ENCODE measurements around the gene AP4S1.
A peak's percentile ranks its signal among the peaks of the same experiment; 100 is the strongest.
"Not testable (repeated sequence)": the region's sequence is repeated elsewhere in the genome, so short reads cannot be mapped to it uniquely, and the experiment has no call there.

The AP4S1 gene

DNA sequence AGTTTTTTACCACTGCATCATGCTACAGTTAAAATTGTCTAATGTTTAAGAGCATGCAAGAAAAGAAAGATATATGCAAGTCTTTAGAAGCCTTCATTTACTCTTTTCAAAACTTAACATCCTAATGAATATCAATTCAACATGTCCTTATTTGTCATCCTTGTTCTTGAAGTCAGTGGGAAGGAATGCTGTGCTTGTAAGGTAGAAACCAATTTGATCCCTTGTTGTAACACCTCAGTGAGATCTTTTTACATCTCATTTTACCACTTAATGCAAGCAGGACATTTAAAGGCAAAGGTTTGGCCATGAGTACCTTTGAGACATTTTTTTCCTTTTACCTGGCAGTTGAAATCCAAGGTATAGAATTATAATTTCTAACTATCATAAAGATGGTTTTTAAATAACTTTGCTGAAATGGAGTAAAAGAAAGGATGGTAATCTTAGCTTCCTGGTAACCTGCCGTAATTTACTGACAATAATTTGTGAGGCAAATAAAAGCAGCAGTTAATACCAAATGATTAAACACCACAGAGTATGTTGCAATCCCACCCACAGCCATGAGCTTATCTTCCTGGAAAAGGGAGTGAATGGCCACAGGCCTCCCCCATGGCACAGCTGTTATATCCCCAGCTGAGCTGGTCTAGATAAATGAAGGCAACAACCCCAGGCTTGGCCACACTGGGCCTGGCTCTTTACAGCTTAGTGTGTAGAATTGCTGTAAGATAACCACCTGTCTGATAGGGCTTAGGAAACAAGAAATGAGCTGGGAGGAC lies 33.9 kb downstream of the AP4S1 start:
- no peak overlapping the region for H3K9ac ChIP-seq (ENCODE audit: insufficient read length, low read depth)
- no peaks in the 10 kb centered on the region for H3K36me3 ChIP-seq (ENCODE audit: insufficient read depth, insufficient read length, low read length)
- H3K4me1 ChIP-seq (ENCODE audit: insufficient read depth, insufficient read length): peaks cover 5% of the 10 kb centered on the region
- no peak for DNase-seq (ENCODE audit: low read depth, low spot score)
- H3K4me3 ChIP-seq (ENCODE audit: insufficient read length, low read depth): no peak overlapping the region
- TF ChIP-seq YY1 (IDR thresholded peaks at IDR 0.05; ENCODE audit: insufficient read depth, insufficient read length) (no peak), ZNF274 (IDR thresholded peaks at IDR 0.05; ENCODE audit: low read depth, low read length) (no peak), SUZ12 (IDR thresholded peaks at IDR 0.05; ENCODE audit: extremely low read depth, insufficient read depth, insufficient read length) (no peak)
- H3K9me3 ChIP-seq (ENCODE audit: insufficient read depth, low read length): no peaks in the 10 kb centered on the region
- H3K27me3 ChIP-seq (ENCODE audit: insufficient read depth, insufficient read length): no peaks in the 10 kb centered on the region

DNA sequence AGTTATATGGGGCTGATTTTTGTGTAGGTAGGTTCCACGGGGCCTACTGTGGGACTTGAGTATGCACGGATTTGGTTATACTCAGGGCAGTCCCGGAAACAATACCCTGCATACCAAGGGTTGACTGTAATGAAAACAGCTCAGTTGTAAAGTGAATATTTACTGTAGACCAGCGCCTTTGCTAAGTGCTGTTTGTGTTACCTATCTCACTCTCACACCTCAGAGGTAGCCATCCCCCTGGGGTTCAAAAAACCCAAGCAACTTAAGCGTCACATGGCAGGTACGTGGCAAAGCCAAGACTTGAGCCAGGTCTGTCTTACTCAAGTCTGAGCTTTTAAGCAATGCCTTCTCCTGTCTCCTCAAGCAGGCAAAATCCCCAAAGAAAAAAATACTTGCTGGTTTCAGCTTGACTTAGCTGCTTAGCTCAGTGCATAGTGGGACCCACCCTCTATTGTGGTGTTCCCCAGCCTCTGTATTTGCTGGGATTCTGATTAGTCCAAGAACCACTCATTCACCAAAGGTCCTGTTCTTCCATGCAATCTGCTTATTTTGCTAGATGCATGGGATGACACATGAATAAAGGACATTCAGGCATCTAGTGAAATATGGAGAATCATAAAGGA lies 34.9 kb downstream of the AP4S1 start:
- H3K36me3 ChIP-seq (ENCODE audit: insufficient read depth, insufficient read length, low read length): no peaks in the 10 kb centered on the region
- TF ChIP-seq YY1 (IDR thresholded peaks at IDR 0.05; ENCODE audit: insufficient read depth, insufficient read length) (no peak), ZNF274 (IDR thresholded peaks at IDR 0.05; ENCODE audit: low read depth, low read length) (no peak), SUZ12 (IDR thresholded peaks at IDR 0.05; ENCODE audit: extremely low read depth, insufficient read depth, insufficient read length) (no peak)
- H3K9me3 ChIP-seq (ENCODE audit: insufficient read depth, low read length): no peaks in the 10 kb centered on the region
- no peak overlapping the region for H3K4me3 ChIP-seq (ENCODE audit: insufficient read length, low read depth)
- H3K27me3 ChIP-seq (ENCODE audit: insufficient read depth, insufficient read length): no peaks in the 10 kb centered on the region
- DNase-seq (ENCODE audit: low read depth, low spot score): no peak
- peaks cover 5% of the 10 kb centered on the region for H3K4me1 ChIP-seq (ENCODE audit: insufficient read depth, insufficient read length)
- peak overlapping the region; percentile 36 for H3K9ac ChIP-seq (ENCODE audit: insufficient read length, low read depth)

DNA sequence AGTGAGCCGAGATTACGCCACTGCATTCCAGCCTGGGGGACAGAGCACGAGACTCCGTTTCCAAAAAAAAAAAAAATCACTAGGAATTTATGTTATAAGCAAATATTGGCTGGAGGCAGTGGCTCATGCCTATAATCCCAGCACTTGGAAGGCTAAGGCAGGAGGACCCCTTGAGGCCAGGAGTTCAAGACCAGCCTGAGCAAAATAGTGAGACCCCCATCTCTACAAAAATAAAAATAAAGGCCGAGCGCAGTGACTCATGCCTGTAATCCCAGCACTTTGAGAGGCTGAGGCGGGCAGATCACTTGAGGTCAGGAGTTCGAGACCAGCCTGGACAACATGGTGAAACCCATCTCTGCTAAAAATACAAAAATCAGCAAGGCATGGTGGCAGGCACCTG lies 37.5 kb downstream of the AP4S1 start:
- H3K9me3 ChIP-seq (ENCODE audit: insufficient read depth, low read length); H3K27me3 ChIP-seq (ENCODE audit: insufficient read depth, insufficient read length); H3K9ac ChIP-seq (ENCODE audit: insufficient read length, low read depth): not testable (repeated sequence)

DNA sequence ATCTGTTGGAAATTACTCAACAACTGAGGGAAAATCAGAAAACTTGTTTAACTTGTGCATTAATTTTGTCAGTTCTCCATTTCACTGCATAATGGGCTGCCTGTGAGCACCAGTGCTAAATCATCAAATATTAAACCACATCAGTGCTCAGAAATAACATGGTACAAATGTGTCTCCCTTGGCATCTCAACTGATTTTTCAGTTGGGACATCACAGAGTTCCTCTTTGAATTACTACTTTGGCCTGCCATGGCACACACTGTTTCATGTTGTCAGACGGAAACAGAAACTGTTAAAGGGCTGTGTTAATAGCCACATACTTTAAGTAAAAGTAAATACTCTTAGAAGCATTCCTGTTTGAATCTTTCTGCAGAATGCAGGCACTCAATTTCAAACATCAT lies 42.8 kb downstream of the AP4S1 start:
- H3K27me3 ChIP-seq (ENCODE audit: insufficient read depth, insufficient read length): no peaks in the 10 kb centered on the region
- TF ChIP-seq ZNF274 (IDR thresholded peaks at IDR 0.05; ENCODE audit: low read depth, low read length): no peak
- no peak for TF ChIP-seq SUZ12 (IDR thresholded peaks at IDR 0.05; ENCODE audit: extremely low read depth, insufficient read depth, insufficient read length)
- TF ChIP-seq YY1 (IDR thresholded peaks at IDR 0.05; ENCODE audit: insufficient read depth, insufficient read length): no peak
- no peaks in the 10 kb centered on the region for H3K36me3 ChIP-seq (ENCODE audit: insufficient read depth, insufficient read length, low read length)
- no peak for DNase-seq (ENCODE audit: low read depth, low spot score)
- no peaks in the 10 kb centered on the region for H3K4me1 ChIP-seq (ENCODE audit: insufficient read depth, insufficient read length)
- H3K4me3 ChIP-seq (ENCODE audit: insufficient read length, low read depth): no peak overlapping the region
- H3K9me3 ChIP-seq (ENCODE audit: insufficient read depth, low read length): no peaks in the 10 kb centered on the region
- H3K9ac ChIP-seq (ENCODE audit: insufficient read length, low read depth): no peak overlapping the region

More for the DNA sequence above, 37.5 kb downstream of the AP4S1 start:
- H3K4me3 ChIP-seq (ENCODE audit: insufficient read length, low read depth); H3K4me1 ChIP-seq (ENCODE audit: insufficient read depth, insufficient read length); H3K36me3 ChIP-seq (ENCODE audit: insufficient read depth, insufficient read length, low read length); DNase-seq (ENCODE audit: low read depth, low spot score): not testable (repeated sequence)

DNA sequence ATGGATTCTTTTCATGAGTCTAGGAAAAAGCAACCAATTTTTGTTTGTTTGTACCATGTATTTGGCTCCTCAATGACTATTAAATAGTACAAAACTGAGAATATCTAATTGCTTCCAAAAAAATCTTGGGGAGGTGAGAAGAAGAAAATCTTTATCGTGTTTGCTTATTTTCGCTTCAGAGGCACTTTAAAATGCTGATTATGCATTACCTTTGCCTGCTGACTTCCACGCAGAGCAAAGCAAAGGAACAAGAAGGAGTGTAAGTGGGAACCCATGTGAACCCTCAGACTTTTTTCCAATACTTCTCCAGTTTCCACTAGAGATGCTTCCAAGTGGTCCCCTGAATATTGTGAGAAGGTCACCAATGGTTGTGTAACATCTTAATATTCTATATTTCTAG lies 43.9 kb downstream of the AP4S1 start:
- no peaks in the 10 kb centered on the region for H3K4me1 ChIP-seq (ENCODE audit: insufficient read depth, insufficient read length)
- no peak overlapping the region for H3K9ac ChIP-seq (ENCODE audit: insufficient read length, low read depth)
- no peaks in the 10 kb centered on the region for H3K27me3 ChIP-seq (ENCODE audit: insufficient read depth, insufficient read length)
- TF ChIP-seq ZNF274 (IDR thresholded peaks at IDR 0.05; ENCODE audit: low read depth, low read length) (no peak), YY1 (IDR thresholded peaks at IDR 0.05; ENCODE audit: insufficient read depth, insufficient read length) (no peak), SUZ12 (IDR thresholded peaks at IDR 0.05; ENCODE audit: extremely low read depth, insufficient read depth, insufficient read length) (no peak)
- H3K36me3 ChIP-seq (ENCODE audit: insufficient read depth, insufficient read length, low read length): no peaks in the 10 kb centered on the region
- no peak for DNase-seq (ENCODE audit: low read depth, low spot score)
- no peaks in the 10 kb centered on the region for H3K9me3 ChIP-seq (ENCODE audit: insufficient read depth, low read length)
- H3K4me3 ChIP-seq (ENCODE audit: insufficient read length, low read depth): no peak overlapping the region

DNA sequence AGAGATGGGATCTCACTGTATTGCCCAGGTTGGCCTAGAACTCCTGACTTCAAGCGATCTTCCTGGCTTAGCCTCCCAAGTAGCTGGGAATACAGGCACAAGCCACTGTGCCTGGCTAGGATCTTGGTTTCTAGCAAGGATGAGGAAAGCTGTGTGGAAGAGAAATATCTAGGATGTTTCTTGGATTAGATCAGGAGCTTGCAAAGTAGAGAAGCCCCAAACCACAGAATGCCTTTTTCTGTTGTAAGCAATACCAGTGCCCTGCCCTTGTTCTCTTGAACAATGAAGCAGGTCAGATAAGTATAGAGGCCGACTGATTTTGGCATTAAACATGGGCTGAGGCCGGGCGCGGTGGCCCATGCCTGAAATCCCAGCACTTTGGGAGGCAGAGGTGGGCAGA lies 45.0 kb downstream of the AP4S1 start:
- H3K9me3 ChIP-seq (ENCODE audit: insufficient read depth, low read length): no peaks in the 10 kb centered on the region
- H3K4me3 ChIP-seq (ENCODE audit: insufficient read length, low read depth): no peak overlapping the region
- no peaks in the 10 kb centered on the region for H3K27me3 ChIP-seq (ENCODE audit: insufficient read depth, insufficient read length)
- H3K9ac ChIP-seq (ENCODE audit: insufficient read length, low read depth): no peak overlapping the region
- TF ChIP-seq YY1 (IDR thresholded peaks at IDR 0.05; ENCODE audit: insufficient read depth, insufficient read length): no peak
- no peak for TF ChIP-seq ZNF274 (IDR thresholded peaks at IDR 0.05; ENCODE audit: low read depth, low read length)
- TF ChIP-seq SUZ12 (IDR thresholded peaks at IDR 0.05; ENCODE audit: extremely low read depth, insufficient read depth, insufficient read length): no peak
- no peaks in the 10 kb centered on the region for H3K36me3 ChIP-seq (ENCODE audit: insufficient read depth, insufficient read length, low read length)
- no peak for DNase-seq (ENCODE audit: low read depth, low spot score)
- H3K4me1 ChIP-seq (ENCODE audit: insufficient read depth, insufficient read length): no peaks in the 10 kb centered on the region

DNA sequence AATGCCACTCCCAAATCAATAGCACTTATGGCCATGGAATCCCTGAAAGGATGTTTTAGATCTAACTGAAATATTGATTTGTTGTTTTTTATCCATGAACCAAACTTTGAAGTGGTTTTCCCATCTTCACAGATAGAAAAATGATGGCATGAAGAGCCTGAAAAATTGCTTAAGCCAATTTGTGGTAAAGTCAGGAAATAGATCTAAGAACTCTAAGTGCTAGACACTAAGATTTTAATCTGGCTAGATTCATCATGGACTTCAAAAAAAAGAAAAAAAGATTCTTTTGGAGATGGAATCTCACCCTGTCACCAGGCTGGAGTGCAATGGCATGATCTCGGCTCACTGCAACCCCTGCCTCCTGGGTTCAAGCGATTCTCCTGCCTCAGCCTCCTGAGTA lies 45.7 kb downstream of the AP4S1 start:
- no peaks in the 10 kb centered on the region for H3K27me3 ChIP-seq (ENCODE audit: insufficient read depth, insufficient read length)
- H3K9ac ChIP-seq (ENCODE audit: insufficient read length, low read depth): no peak overlapping the region
- no peak for DNase-seq (ENCODE audit: low read depth, low spot score)
- TF ChIP-seq SUZ12 (IDR thresholded peaks at IDR 0.05; ENCODE audit: extremely low read depth, insufficient read depth, insufficient read length): no peak
- TF ChIP-seq YY1 (IDR thresholded peaks at IDR 0.05; ENCODE audit: insufficient read depth, insufficient read length): no peak
- TF ChIP-seq ZNF274 (IDR thresholded peaks at IDR 0.05; ENCODE audit: low read depth, low read length): no peak
- no peaks in the 10 kb centered on the region for H3K9me3 ChIP-seq (ENCODE audit: insufficient read depth, low read length)
- no peak overlapping the region for H3K4me3 ChIP-seq (ENCODE audit: insufficient read length, low read depth)
- no peaks in the 10 kb centered on the region for H3K4me1 ChIP-seq (ENCODE audit: insufficient read depth, insufficient read length)
- H3K36me3 ChIP-seq (ENCODE audit: insufficient read depth, insufficient read length, low read length): no peaks in the 10 kb centered on the region

Data from NT2/D1 (cell line).